Right forelimb (tissue), 1 donor: Measurements from ENCODE around the gene SRSF2.
"Not testable (repeated sequence)": the region's sequence is repeated elsewhere in the genome, so short reads cannot be mapped to it uniquely, and the experiment has no call there.

Source experiments
- DNase-seq: peaks from one replicate; pipeline ENCODE4 v3.0.0-alpha.2; 2018

Gene SRSF2

DNA sequence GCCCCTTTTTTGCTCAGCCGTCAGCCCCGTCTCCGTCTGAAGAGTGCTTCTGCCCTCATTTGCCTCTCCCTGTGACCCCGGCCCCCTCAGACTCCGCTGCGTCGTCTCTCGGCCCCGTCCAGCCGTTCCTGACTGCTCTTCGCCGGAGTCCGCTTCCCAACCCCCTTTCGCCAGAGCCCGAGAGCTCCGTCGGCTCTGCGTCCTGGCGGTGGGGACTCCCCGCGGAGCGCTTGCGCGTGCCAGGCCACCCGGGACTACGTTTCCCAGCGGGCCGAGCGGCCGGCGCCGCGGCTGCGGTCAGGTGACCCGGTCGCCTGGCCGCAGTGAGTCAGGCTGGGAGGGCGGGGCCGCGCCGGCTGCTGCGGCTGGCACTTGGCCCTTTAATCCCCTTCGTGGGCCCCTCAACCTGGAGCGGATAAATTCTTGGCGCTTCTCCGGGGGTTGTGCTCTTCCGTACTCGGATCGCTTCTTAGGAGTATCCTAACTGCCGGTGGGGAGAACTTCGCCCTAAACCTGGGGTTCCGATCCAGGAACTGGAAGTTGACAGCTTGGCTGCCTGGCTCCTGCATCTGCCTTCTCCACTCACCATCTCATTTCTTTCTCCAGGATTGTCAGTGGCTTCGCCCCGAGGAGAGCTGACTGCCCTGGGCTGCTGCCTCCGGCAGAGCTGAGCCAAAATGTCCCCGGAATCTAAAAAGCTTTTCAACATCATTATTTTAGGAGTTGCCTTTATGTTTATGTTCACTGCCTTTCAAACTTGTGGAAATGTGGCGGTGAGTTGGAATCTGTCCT lies 741 bp upstream of the SRSF2 start, which contains the start of gene MFSD11:
Gene MFSD11, plus strand, starts transcription at position 444 of the 792 bp plus-strand sequence. Its CDS starts 234 bp downstream, at position 678.
- DNase-seq = peak; percentile 97

GRCh38 chr17:76736349-76737081 lies 616 bp downstream of the SRSF2 start:
- peak; percentile 86 for DNase-seq

DNA sequence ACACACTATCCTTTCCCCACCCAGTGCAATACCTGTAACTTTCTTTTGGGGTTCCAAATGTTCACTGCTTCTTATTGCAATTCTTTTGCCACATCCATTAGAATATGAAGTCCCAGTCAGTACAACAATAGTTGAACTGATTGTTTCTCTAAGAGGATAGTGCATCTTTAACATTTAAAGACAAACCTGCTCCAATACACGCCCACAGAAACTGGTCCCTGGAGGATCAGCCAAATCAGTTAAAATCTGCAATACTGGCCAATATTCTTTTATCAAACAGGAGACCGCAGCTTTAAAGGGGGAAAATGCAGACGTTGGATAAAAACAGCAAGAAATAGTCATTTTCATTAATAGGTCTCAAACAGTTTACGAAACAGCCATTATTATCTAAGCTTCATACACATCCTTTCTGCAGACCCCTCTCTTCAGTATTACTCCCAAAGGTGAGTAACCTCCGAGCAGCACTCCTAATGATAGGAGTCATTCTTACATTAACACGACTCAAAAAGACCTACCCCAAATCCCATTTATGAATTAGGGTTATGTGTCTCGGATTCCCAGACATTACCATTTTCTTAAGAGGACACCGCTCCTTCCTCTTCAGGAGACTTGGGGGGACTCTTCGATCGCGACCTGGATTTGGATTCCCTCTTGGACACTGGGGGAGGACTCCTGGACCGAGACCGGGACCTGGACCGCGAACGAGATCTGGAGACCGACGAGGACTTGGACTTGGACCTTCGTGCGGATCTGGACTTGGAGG lies 1.4 kb downstream of the SRSF2 start:
- DNase-seq = no peak

DNA sequence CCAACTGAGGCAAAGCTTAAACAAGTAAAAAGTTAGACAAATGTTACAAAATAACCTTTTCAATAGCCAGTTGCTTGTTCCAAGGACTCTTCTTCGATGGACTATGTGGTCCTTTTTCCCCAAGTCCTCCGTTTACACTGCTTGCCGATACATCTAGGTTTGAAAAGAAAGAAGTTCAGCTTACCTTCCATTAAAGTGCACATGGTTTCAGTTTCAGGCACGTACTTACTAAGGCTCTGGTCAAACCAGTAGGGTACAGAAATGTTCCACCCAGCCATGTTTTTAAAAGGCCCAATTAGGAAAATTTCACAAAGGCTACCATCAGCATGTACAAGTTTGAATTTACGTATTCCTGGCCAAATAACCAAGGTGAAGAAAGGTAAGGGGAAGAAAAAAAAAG lies 2.1 kb downstream of the SRSF2 start:
- no peak for DNase-seq

GRCh38 chr17:76734080-76734840 lies 2.9 kb downstream of the SRSF2 start:
- no peak for DNase-seq

DNA sequence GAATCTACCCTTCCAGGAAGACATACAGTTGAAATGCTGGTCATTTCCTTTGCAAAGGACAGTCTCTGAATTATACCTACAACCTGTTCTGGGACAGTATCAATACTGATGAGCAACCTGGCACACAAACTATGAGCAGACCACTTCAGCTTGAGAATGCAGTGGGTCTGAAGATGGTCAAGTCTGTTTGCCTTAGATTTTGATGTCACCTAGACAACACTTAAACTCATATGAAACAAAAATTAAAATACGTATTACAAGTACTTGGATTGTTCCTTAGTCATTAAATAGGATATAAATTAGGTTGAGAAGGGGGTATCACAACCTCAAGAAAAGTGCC lies 3.5 kb downstream of the SRSF2 start:
- DNase-seq = no peak

- no peak for DNase-seq
These were observed 4.2 kb downstream of the SRSF2 start for GRCh38 chr17:76732734-76733617.

GRCh38 chr17:76731800-76732733 lies 5.1 kb downstream of the SRSF2 start:
- DNase-seq = not testable (repeated sequence)

- DNase-seq = no peak
These were observed 9.2 kb downstream of the SRSF2 start for GRCh38 chr17:76727745-76728456.

DNA sequence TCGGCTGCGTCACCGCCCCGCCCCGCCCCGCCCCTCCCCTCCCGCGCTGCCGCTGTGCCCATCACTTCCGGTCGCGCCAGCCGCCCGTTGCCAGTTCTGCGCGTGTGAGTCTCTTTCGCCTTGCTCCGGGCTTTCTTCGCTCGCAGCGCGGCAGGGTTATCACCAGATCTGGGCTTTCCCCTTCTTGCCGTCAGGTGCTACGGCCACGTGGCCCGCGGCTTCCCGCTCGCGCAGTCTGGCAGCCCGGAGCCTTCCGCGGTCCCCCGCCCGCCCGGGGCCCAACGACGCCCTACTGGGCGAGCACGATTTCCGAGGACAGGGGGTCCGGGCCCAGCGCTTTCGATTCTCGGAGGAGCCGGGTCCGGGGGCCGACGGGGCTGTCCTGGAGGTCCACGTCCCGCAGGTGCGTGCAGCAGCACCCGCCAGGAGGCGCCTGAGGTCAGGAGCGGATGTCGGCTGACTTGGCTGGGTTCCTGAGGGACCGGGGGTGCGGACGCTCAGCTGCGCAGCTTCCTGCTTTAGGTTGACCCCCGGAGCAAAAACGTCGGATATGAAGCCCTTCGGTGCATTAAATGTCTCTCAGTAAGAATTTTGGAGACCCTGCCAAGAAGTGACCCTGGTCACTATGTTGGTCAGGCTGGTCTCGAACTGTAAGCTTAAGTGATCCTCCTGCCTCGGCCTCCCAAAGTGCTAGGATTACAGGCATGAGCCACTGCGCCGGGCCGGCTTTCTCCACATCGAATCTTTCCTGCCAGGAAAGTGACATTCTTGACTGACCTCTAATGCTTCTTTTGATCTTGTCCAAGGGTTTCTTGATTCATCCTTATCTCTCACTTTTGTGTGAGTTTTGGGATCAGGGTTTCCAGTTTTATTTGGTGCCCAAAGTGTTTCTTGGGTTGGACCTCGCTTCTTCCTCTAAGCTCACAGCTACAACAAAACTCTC lies 10.1 kb downstream of the SRSF2 start, which contains the start of gene METTL23:
Gene METTL23, plus strand, starts transcription at position 64 of the 943 bp plus-strand sequence. CDS start 2,872 bp downstream, outside the sequence.
- peak; percentile 87 for DNase-seq

DNA sequence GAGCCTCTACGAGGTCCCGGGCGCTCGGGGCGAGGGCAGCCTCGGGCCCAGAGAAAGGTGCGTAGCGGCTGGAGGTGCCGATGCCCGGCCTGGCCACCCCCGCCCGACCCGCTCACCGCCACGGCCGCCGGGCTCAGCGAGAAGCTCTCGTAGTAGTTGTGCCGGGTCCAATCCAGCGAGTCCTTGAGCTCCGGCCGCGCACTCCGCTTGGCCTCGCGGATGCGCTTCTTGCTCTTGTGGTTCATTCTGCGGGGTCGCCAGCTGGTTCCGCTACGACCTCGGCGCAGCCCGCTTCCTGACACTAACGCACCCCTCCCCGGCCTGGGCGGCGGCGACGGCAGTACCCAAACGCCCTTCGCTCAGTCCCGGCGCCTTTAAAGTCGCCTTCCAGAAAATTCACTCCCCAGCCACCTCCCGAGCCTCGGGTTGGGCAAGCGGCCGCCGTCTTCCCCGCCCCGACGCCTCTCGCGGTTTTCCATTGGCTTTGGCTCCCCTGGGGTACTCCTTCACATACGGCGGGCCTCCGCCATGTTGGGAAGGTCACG lies 10.8 kb downstream of the SRSF2 start, which contains the start of gene JMJD6:
Gene JMJD6, minus strand, starts transcription at position 376 of the 545 bp plus-strand sequence. Its CDS starts 131 bp downstream, at position 245.
- peak; percentile 99 for DNase-seq

DNA sequence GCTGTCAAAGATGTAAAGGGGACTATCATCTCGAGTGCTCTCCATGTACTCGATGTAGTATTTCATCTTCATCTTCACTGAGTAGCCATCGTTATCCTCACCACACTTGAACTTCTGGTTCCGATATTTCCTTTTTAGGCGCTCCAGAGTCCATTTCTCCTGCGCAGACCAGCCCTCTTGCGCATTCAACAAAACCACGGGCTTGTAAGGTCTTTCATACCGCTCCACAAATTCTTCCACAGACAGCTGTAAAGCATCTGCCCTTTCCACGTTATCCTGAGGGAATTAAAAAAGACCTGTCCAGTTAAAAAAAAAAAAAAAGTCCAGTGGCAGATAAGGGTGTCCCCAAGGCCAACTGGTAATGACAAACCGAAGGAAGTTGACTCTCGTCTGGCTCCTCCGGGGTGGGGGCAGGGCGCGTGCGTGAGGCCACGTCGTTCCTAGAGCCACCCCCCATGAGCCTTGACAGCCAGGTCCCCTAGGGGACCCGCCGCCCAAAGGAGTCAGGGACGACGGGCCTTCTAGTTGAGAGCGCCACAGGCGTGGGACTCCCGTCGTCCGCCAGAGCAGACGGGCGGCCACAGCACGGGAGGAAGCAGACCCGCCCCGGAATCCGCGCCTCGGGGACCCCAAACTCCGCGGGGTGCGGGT lies 11.4 kb downstream of the SRSF2 start:
- no peak for DNase-seq

DNA sequence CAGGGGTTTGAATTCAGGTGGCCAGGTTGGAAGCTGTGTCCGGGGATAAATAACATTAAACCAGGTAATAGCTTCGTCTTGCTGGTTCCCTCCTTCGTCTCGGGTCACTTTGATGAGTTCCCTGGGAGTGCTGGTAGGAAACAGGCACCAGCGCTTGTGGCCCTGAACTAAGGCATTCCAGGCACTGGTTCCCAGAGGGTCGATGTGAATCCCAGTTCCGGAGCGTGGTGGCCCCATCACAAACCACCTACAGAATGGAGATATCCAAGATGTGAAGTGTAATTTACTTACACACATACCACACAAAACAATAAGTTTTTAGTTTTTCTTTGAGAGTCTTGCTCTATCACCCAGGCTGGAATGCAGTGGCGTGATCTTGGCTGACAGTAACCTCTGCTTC lies 13.3 kb downstream of the SRSF2 start:
- no peak for DNase-seq

- DNase-seq = not testable (repeated sequence)
These were observed 14.2 kb downstream of the SRSF2 start for GRCh38 chr17:76722977-76723376.

- no peak for DNase-seq
These were observed 14.9 kb downstream of the SRSF2 start for GRCh38 chr17:76722279-76722678.

- no peak for DNase-seq
These were observed 15.7 kb downstream of the SRSF2 start for GRCh38 chr17:76721463-76721862.

DNA sequence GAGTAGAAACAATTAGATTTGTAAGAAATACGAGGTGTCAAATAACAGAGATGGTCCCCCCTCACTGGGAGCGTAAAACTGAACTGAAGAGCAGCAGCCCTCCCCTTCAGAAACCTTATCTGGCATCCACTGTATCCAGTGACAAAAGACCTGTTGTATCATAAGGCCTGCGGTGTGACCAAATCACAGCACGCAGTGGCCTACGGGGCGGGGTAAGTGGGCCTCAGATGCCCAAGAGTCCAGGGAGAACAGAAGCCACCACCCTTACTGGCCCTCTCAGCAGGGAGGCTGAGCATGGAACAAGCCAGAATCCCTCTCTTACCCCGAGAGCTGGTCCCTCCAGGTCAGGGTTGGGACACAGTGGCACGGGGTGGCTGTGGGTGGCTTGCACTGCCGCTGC lies 16.2 kb downstream of the SRSF2 start:
- no peak for DNase-seq
